Measurements from ENCODE around the gene RP9.

RP9 gene

GRCh38 chr7:33066771-33067170 lies 42.4 kb downstream of the RP9 start:
- no peak for DNase-seq
- Histone ChIP-seq H3K36me3 (ENCODE audit: control insufficient read depth in 4 of 4, insufficient read depth in 4 of 4, low read length in 3 of 4) (no peaks in the 10 kb centered on the region), H3K27me3 (replicated peaks in 2 of 5; ENCODE audit: control insufficient read depth in 4 of 5, insufficient read depth in 5 of 5, low read length in 4 of 5) (no peaks in the 10 kb centered on the region), H3K27ac (ENCODE audit: insufficient read depth in 1 of 2, low read depth in 1 of 2, low read length in 2 of 2, poor library complexity in 1 of 2, severe bottlenecking in 2 of 2) (no peak overlapping the region), H3K4me3 (ENCODE audit: control insufficient read depth in 1 of 7, extremely low read depth in 1 of 7, insufficient read depth in 4 of 7, low read depth in 2 of 7, low read length in 6 of 7) (no peak overlapping the region), H3K9me3 (ENCODE audit: control extremely low read depth in 1 of 5, control insufficient read depth in 4 of 5, insufficient read depth in 2 of 5, low read depth in 1 of 5, low read length in 4 of 5) (peaks cover 3 to 22% (median 8%) of the 10 kb centered on the region in 5 experiments), H3K4me1 (ENCODE audit: control extremely low read depth in 1 of 4, control insufficient read depth in 4 of 4, insufficient read depth in 4 of 4, low read length in 3 of 4) (peaks cover 0 to 8% (median 3%) of the 10 kb centered on the region in 4 experiments)
- whole genome bisulfite sequencing (ENCODE audit: insufficient coverage): no CpG with 5 or more reads among the region's 1 CpG
- CTCF ChIA-PET: no interaction called here
- POLR2A ChIA-PET: no interaction called here

GRCh38 chr7:33065981-33066380 lies 43.2 kb downstream of the RP9 start:
- Histone ChIP-seq H3K9me3 (ENCODE audit: control extremely low read depth in 1 of 5, control insufficient read depth in 4 of 5, insufficient read depth in 2 of 5, low read depth in 1 of 5, low read length in 4 of 5) (peaks cover 3 to 22% (median 8%) of the 10 kb centered on the region in 5 experiments), H3K27ac (ENCODE audit: insufficient read depth in 1 of 2, low read depth in 1 of 2, low read length in 2 of 2, poor library complexity in 1 of 2, severe bottlenecking in 2 of 2) (no peak overlapping the region), H3K27me3 (replicated peaks in 2 of 5; ENCODE audit: control insufficient read depth in 4 of 5, insufficient read depth in 5 of 5, low read length in 4 of 5) (no peaks in the 10 kb centered on the region), H3K4me3 (ENCODE audit: control insufficient read depth in 1 of 7, extremely low read depth in 1 of 7, insufficient read depth in 4 of 7, low read depth in 2 of 7, low read length in 6 of 7) (no peak overlapping the region), H3K4me1 (ENCODE audit: control extremely low read depth in 1 of 4, control insufficient read depth in 4 of 4, insufficient read depth in 4 of 4, low read length in 3 of 4) (peaks cover 6 to 15% (median 8%) of the 10 kb centered on the region in 4 experiments), H3K36me3 (ENCODE audit: control insufficient read depth in 4 of 4, insufficient read depth in 4 of 4, low read length in 3 of 4) (no peaks in the 10 kb centered on the region)
- WGBS (ENCODE audit: insufficient coverage): 80% methylated on average over 1 of the region's 1 CpG
- DNase-seq: no peak
- ChIA-PET POLR2A (no interaction called here), CTCF (interaction anchor here (6.8 kb wide), 1 partner anchor 42 kb away, joined by 36 read pairs; the partner anchor contains the start of gene RP9)

GRCh38 chr7:33062782-33063443 lies 46.3 kb downstream of the RP9 start:
- WGBS (ENCODE audit: insufficient coverage): 0% methylated on average over 49 of the region's 50 CpGs
- peak overlapping the region; percentile 77 to 93 for H3K27ac ChIP-seq (ENCODE audit: insufficient read depth in 1 of 2, low read depth in 1 of 2, low read length in 2 of 2, poor library complexity in 1 of 2, severe bottlenecking in 2 of 2)
- CTCF ChIA-PET: interaction anchor here (1.5 to 6.8 kb wide), 3 partner anchors 10 to 45 kb away, joined by 4 to 36 read pairs (median 26); partner anchors contain the start of gene RP9

GRCh38 chr7:33062023-33062781 lies 47.0 kb downstream of the RP9 start, which contains the start of gene NT5C3A:
Gene NT5C3A (minus strand): TSS chr7:33062776. CDS start chr7:33062705, 71 bp downstream.
- ChIA-PET POLR2A (interaction anchor here (0.6 to 1.4 kb wide), 2 partner anchors 8 to 16 kb away, joined by 4 to 7 read pairs; no protein-coding TSS in a partner anchor), CTCF (interaction anchor here (1.1 to 6.8 kb wide), 4 partner anchors 10 to 45 kb away, joined by 3 to 36 read pairs (median 15); partner anchors contain the start of gene RP9)
- WGBS (ENCODE audit: insufficient coverage): 0% methylated on average over 54 of the region's 66 CpGs
- Histone ChIP-seq H3K4me3 (ENCODE audit: control insufficient read depth in 1 of 7, extremely low read depth in 1 of 7, insufficient read depth in 4 of 7, low read depth in 2 of 7, low read length in 6 of 7) (peak within 1 kb of the TSS; percentile 92 to 99 (median 97)), H3K9me3 (ENCODE audit: control extremely low read depth in 1 of 5, control insufficient read depth in 4 of 5, insufficient read depth in 2 of 5, low read depth in 1 of 5, low read length in 4 of 5) (peaks cover 0 to 4% (median 2%) of the 10 kb centered on the region in 5 experiments), H3K4me1 (ENCODE audit: control extremely low read depth in 1 of 4, control insufficient read depth in 4 of 4, insufficient read depth in 4 of 4, low read length in 3 of 4) (peaks cover 17 to 51% (median 33%) of the 10 kb centered on the region in 4 experiments), H3K36me3 (ENCODE audit: control insufficient read depth in 4 of 4, insufficient read depth in 4 of 4, low read length in 3 of 4) (peaks cover 0 to 15% (median 3%) of the 10 kb centered on the region in 4 experiments), H3K27ac (ENCODE audit: insufficient read depth in 1 of 2, low read depth in 1 of 2, low read length in 2 of 2, poor library complexity in 1 of 2, severe bottlenecking in 2 of 2) (peak within 1 kb of the TSS; percentile 83 to 93), H3K27me3 (replicated peaks in 2 of 5; ENCODE audit: control insufficient read depth in 4 of 5, insufficient read depth in 5 of 5, low read length in 4 of 5) (no peaks in the 10 kb centered on the region)
- peak in 2 of 3 donors; percentile 20 to 35 for DNase-seq

More at GRCh38 chr7:33062782-33063443, 46.3 kb downstream of the RP9 start:
- Histone ChIP-seq H3K36me3 (ENCODE audit: control insufficient read depth in 4 of 4, insufficient read depth in 4 of 4, low read length in 3 of 4) (peaks cover 0 to 15% (median 3%) of the 10 kb centered on the region in 4 experiments), H3K9me3 (ENCODE audit: control extremely low read depth in 1 of 5, control insufficient read depth in 4 of 5, insufficient read depth in 2 of 5, low read depth in 1 of 5, low read length in 4 of 5) (peaks cover 0 to 4% (median 2%) of the 10 kb centered on the region in 5 experiments), H3K4me3 (ENCODE audit: control insufficient read depth in 1 of 7, extremely low read depth in 1 of 7, insufficient read depth in 4 of 7, low read depth in 2 of 7, low read length in 6 of 7) (peak overlapping the region; percentile 92 to 99 (median 97)), H3K27me3 (replicated peaks in 2 of 5; ENCODE audit: control insufficient read depth in 4 of 5, insufficient read depth in 5 of 5, low read length in 4 of 5) (no peaks in the 10 kb centered on the region), H3K4me1 (ENCODE audit: control extremely low read depth in 1 of 4, control insufficient read depth in 4 of 4, insufficient read depth in 4 of 4, low read length in 3 of 4) (peaks cover 17 to 45% (median 29%) of the 10 kb centered on the region in 4 experiments)
- peak; percentile 95 to 98 (median 98) for DNase-seq
- POLR2A ChIA-PET: interaction anchor here (0.6 to 1.4 kb wide), 2 partner anchors 9 to 17 kb away, joined by 4 to 7 read pairs; no protein-coding TSS in a partner anchor

GRCh38 chr7:33061282-33061937 lies 47.8 kb downstream of the RP9 start:
- Histone ChIP-seq H3K4me1 (ENCODE audit: control extremely low read depth in 1 of 4, control insufficient read depth in 4 of 4, insufficient read depth in 4 of 4, low read length in 3 of 4) (peaks cover 17 to 53% (median 34%) of the 10 kb centered on the region in 4 experiments), H3K36me3 (ENCODE audit: control insufficient read depth in 4 of 4, insufficient read depth in 4 of 4, low read length in 3 of 4) (peaks cover 0 to 18% (median 3%) of the 10 kb centered on the region in 4 experiments), H3K27ac (ENCODE audit: insufficient read depth in 1 of 2, low read depth in 1 of 2, low read length in 2 of 2, poor library complexity in 1 of 2, severe bottlenecking in 2 of 2) (peak overlapping the region; percentile 83 to 93), H3K9me3 (ENCODE audit: control extremely low read depth in 1 of 5, control insufficient read depth in 4 of 5, insufficient read depth in 2 of 5, low read depth in 1 of 5, low read length in 4 of 5) (peaks cover 0 to 3% (median 0%) of the 10 kb centered on the region in 5 experiments), H3K27me3 (replicated peaks in 2 of 5; ENCODE audit: control insufficient read depth in 4 of 5, insufficient read depth in 5 of 5, low read length in 4 of 5) (no peaks in the 10 kb centered on the region), H3K4me3 (ENCODE audit: control insufficient read depth in 1 of 7, extremely low read depth in 1 of 7, insufficient read depth in 4 of 7, low read depth in 2 of 7, low read length in 6 of 7) (peak overlapping the region in 6 of 7 experiments; percentile 92 to 99 (median 96))
- DNase-seq: peak in 1 of 3 donors; percentile 20
- ChIA-PET CTCF (interaction anchor here (1.1 to 6.8 kb wide), 5 partner anchors 9 to 46 kb away, joined by 3 to 36 read pairs (median 9); partner anchors contain the start of gene RP9), POLR2A (no interaction called here)
- WGBS (ENCODE audit: insufficient coverage): 29% methylated on average over 1 of the region's 8 CpGs

GRCh38 chr7:33059635-33060034 lies 49.6 kb downstream of the RP9 start:
- 43% methylated on average over 4 of the region's 4 CpGs for WGBS (ENCODE audit: insufficient coverage)
- no peak overlapping the region for H3K27ac ChIP-seq (ENCODE audit: insufficient read depth in 1 of 2, low read depth in 1 of 2, low read length in 2 of 2, poor library complexity in 1 of 2, severe bottlenecking in 2 of 2)
- H3K36me3 ChIP-seq (ENCODE audit: control insufficient read depth in 4 of 4, insufficient read depth in 4 of 4, low read length in 3 of 4): peaks cover 0 to 23% (median 3%) of the 10 kb centered on the region in 4 experiments
- peak in 1 of 3 donors; percentile 34 for DNase-seq
- ChIA-PET POLR2A (no interaction called here), CTCF (interaction anchor here (1.9 to 6.8 kb wide), 4 partner anchors 7 to 48 kb away, joined by 7 to 36 read pairs (median 18); partner anchors contain the start of gene RP9)
- no peaks in the 10 kb centered on the region for H3K27me3 ChIP-seq (replicated peaks in 2 of 5; ENCODE audit: control insufficient read depth in 4 of 5, insufficient read depth in 5 of 5, low read length in 4 of 5)
- H3K9me3 ChIP-seq (ENCODE audit: control extremely low read depth in 1 of 5, control insufficient read depth in 4 of 5, insufficient read depth in 2 of 5, low read depth in 1 of 5, low read length in 4 of 5): no peaks in the 10 kb centered on the region
- H3K4me3 ChIP-seq (ENCODE audit: control insufficient read depth in 1 of 7, extremely low read depth in 1 of 7, insufficient read depth in 4 of 7, low read depth in 2 of 7, low read length in 6 of 7): peak overlapping the region in 2 of 7 experiments; percentile 92 to 99
- H3K4me1 ChIP-seq (ENCODE audit: control extremely low read depth in 1 of 4, control insufficient read depth in 4 of 4, insufficient read depth in 4 of 4, low read length in 3 of 4): peaks cover 17 to 66% (median 46%) of the 10 kb centered on the region in 4 experiments
